HepG2 (cell line): Measurements from ENCODE around the gene ASB7. TPM values are rescaled to one million over a fixed set of nuclear protein-coding genes. Genes with fewer than 3 reads are reported as not detected.

Experiments
- ATAC-seq: fragments of 200-7000 bp; cut with Tn5 transposase; 3 replicates; pipeline ENCODE4 v1.9.1; 2020; ENCODE audit warnings: mild to moderate bottlenecking, moderate library complexity
- BruUV-seq: library from RNA; stranded (reverse); fragments of 400-500 nt; replicated peaks from 2 replicates; lab custom pipeline; 2021; lab: Mats Ljungman, UMichigan
- CTCF ChIA-PET: fragments of 300-600 bp; formaldehyde crosslinking; extraction: SDS; loops from one replicate; lab custom pipeline; 2021; ENCODE audit warnings: low total read pairs, inconsistent platforms, low intra/inter-chr PET ratio; lab: Yijun Ruan, JAX
- POLR2A ChIA-PET: fragments of 350-600 bp; sonication (Branson Sonifier 250); formaldehyde crosslinking; loops from one replicate; lab custom pipeline; 2020; ENCODE audit warnings: antibody characterized with exemption, inconsistent platforms; lab: Yijun Ruan, JAX
- DNase-seq: peaks from one replicate; pipeline ENCODE4 v3.0.0-alpha.2; 2015; ENCODE audit warnings: low spot score
- FAIRE-seq: peaks from 3 replicates; lab custom pipeline; 2011; peaks lifted over from hg19 to GRCh38; lab: Jason Lieb, UNC
- H2AFZ ChIP-seq: one replicate; pipeline ENCODE4 v1.6.1; 2011; ENCODE audit warnings: low read length, inconsistent platforms
- H3K27ac ChIP-seq: fragments of 300-600 bp; 3 replicates; pipeline ENCODE4 v1.8.0; 2011; ENCODE audit warnings: mixed run types, mild to moderate bottlenecking, mixed read lengths, low read length, inconsistent platforms; ENCODE audit not compliant: insufficient read depth; ENCODE audit errors: extremely low read length
- H3K27me3 ChIP-seq, 2 experiments: fragments of 200-600 bp in 1 of 2; 2 replicates in 1 of 2; 3 replicates in 1 of 2; pipeline versions ENCODE4 v1.6.0 to v1.8.0; 2011; ENCODE audit warnings: low read length in 2 of 2, mild to moderate bottlenecking in 2 of 2, moderate library complexity in 2 of 2, inconsistent platforms in 1 of 2; ENCODE audit not compliant: insufficient read depth in 2 of 2, control insufficient read depth in 1 of 2
- H3K36me3 ChIP-seq, 2 experiments: fragments of 200-600 bp in 1 of 2; replicated peaks in 1 of 2; 2 replicates in 1 of 2; 3 replicates in 1 of 2; pipeline versions ENCODE4 v1.5.1 to v1.8.0; 2011; ENCODE audit warnings: low read length in 2 of 2, inconsistent platforms in 1 of 2; ENCODE audit not compliant: insufficient read depth in 2 of 2, control insufficient read depth in 1 of 2
- H3K4me1 ChIP-seq: 2 replicates; pipeline ENCODE4 v1.5.1; 2012; ENCODE audit warnings: low read length, inconsistent platforms; ENCODE audit not compliant: insufficient read depth
- H3K4me2 ChIP-seq: 2 replicates; pipeline ENCODE4 v1.6.0; 2011; ENCODE audit warnings: low read depth, low read length, inconsistent platforms
- H3K4me3 ChIP-seq, 3 experiments: fragments of 200-600 bp in 1 of 3; sonication (generic), shearing (Covaris generic) in 1 of 3; replicated peaks in 1 of 3; 2 replicates each; pipeline ENCODE4 v1.5.1; 2011 to 2016; ENCODE audit warnings: low read length in 3 of 3, inconsistent platforms in 2 of 3, low read depth in 2 of 3, mild to moderate bottlenecking in 2 of 3, control low read depth in 1 of 3, mixed read lengths in 1 of 3; ENCODE audit not compliant: insufficient read depth in 1 of 3
- H3K79me2 ChIP-seq: one replicate; pipeline ENCODE4 v1.6.1; 2011; ENCODE audit warnings: low read length, inconsistent platforms; ENCODE audit not compliant: insufficient read depth
- H3K9ac ChIP-seq: 2 replicates; pipeline ENCODE4 v1.6.0; 2011; ENCODE audit warnings: mild to moderate bottlenecking, low read depth, low read length, inconsistent platforms; ENCODE audit not compliant: insufficient read depth
- H3K9me3 ChIP-seq: 2 replicates; pipeline ENCODE4 v1.5.1; 2012; ENCODE audit warnings: mild to moderate bottlenecking, low read length
- H4K20me1 ChIP-seq: 2 replicates; pipeline ENCODE4 v1.6.0; 2011; ENCODE audit warnings: inconsistent platforms, mild to moderate bottlenecking, low read length, moderate library complexity; ENCODE audit not compliant: insufficient read depth
- ATF1 ChIP-seq: IDR thresholded peaks from 2 replicates; pipeline ENCODE4 v1.6.1; 2016; ENCODE audit warnings: mild to moderate bottlenecking, control low read depth
- HES4 ChIP-seq: sonication (generic); formaldehyde crosslinking; IDR thresholded peaks from 2 replicates; pipeline ENCODE4 v1.9.0; 2021; ENCODE audit warnings: mild to moderate bottlenecking, missing genetic modification reagents, borderline replicate concordance
- MAZ ChIP-seq, 2 experiments: sonication (generic) in 1 of 2; formaldehyde crosslinking in 1 of 2; IDR thresholded peaks; 2 replicates each; pipeline versions ENCODE4 v1.5.0 to v1.6.1; 2012 to 2020; ENCODE audit warnings: low read depth in 2 of 2, mild to moderate bottlenecking in 2 of 2, borderline replicate concordance in 1 of 2, improper control_type of control experiment in 1 of 2, low read length in 1 of 2, missing genetic modification reagents in 1 of 2, moderate library complexity in 1 of 2
- REXO4 ChIP-seq: sonication (generic); formaldehyde crosslinking; IDR thresholded peaks from 2 replicates; pipeline ENCODE4 v1.8.0; 2022; ENCODE audit warnings: missing genetic modification reagents, mild to moderate bottlenecking, borderline replicate concordance
- ZBED4 ChIP-seq: sonication (generic); formaldehyde crosslinking; IDR thresholded peaks from 2 replicates; pipeline ENCODE4 v1.4.0; 2020; ENCODE audit warnings: missing genetic modification reagents, borderline replicate concordance
- ZNF10 ChIP-seq: sonication (generic); formaldehyde crosslinking; IDR thresholded peaks from 2 replicates; pipeline ENCODE4 v1.4.0; 2020; ENCODE audit warnings: mild to moderate bottlenecking, low read depth, missing genetic modification reagents, borderline replicate concordance
- ZNF576 ChIP-seq: sonication (generic); formaldehyde crosslinking; IDR thresholded peaks from 2 replicates; pipeline ENCODE4 v1.4.0; 2020; ENCODE audit warnings: mild to moderate bottlenecking, missing genetic modification reagents
- ZNF615 ChIP-seq: sonication (generic); formaldehyde crosslinking; IDR thresholded peaks from 2 replicates; pipeline ENCODE4 v1.5.0; 2020; ENCODE audit warnings: mild to moderate bottlenecking, missing genetic modification reagents, borderline replicate concordance
- ZNF879 ChIP-seq: sonication (generic); formaldehyde crosslinking; IDR thresholded peaks from 2 replicates; pipeline ENCODE4 v1.8.1; 2023; ENCODE audit warnings: missing genetic modification reagents
- ZNF891 ChIP-seq: sonication (generic); formaldehyde crosslinking; IDR thresholded peaks from 2 replicates; pipeline ENCODE4 v1.5.0; 2020; ENCODE audit warnings: mild to moderate bottlenecking, missing genetic modification reagents
- WGBS: methylation state at CpG from one replicate; pipeline ENCODE4 v1.1.6; 2017; ENCODE audit warnings: low lambda C conversion rate; 5-methylcytosine and 5-hydroxymethylcytosine counted together
- in situ Hi-C: cut with HindIII; loops from 2 replicates; pipeline ENCODE4 v1.10.0; 2017; ENCODE audit warnings: low pct_unique_long_range_greater_than_20kb; ENCODE audit not compliant: extremely low pct_ligation_motif_present
- intact Hi-C: fragments of 100-400 bp; cut with micrococcal nuclease; formaldehyde crosslinking; loops from one replicate; pipeline ENCODE4 v1.10.0; 2022; ENCODE audit not compliant: unreplicated experiment
- polyA plus RNA-seq, 8 experiments: library from polyadenylated mRNA; depleted of rRNA in 3 of 8; stranded (reverse) in 7 of 8; unstranded in 1 of 8; fragments of >200 nt; fragmentation: Illumina TruSeq in 4 of 8; extraction: Trizol in 4 of 8; gene quantifications; 2 replicates each; pipeline versions ENCODE4 v1.2.1 to v1.2.3, GENCODE V29; 2011 to 2016; ENCODE audit warnings: low read depth in 4 of 8, missing spikeins in 1 of 8, mixed read lengths in 1 of 8; ENCODE audit not compliant: insufficient read depth in 1 of 8
- total RNA-seq, 5 experiments: library from RNA; depleted of rRNA; stranded (reverse); fragments of >200 nt; fragmentation: Illumina TruSeq; extraction: Trizol; gene quantifications; 2 replicates each; pipeline ENCODE4 v1.2.3, GENCODE V29; 2016; ENCODE audit warnings: low read depth in 1 of 5

ASB7 gene
- total and polyA plus RNA-seq, 2 of the 13 experiments (the other 11 are each of a cell fraction or from before 2014, with no cell fraction given): 7.7 to 12.1 TPM

- H3K9me3 ChIP-seq: no peaks in the 10 kb centered on the region
- BruUV-seq: no TSS peak
- no peak overlapping the region for H2AFZ ChIP-seq
- ATAC-seq (no peak), DNase-seq (no peak), FAIRE-seq (no peak)
- ChIA-PET POLR2A (no interaction called here), CTCF (no interaction called here)
- H3K27me3 ChIP-seq: no peaks in the 10 kb centered on the region; a peak in 1 of 5 replicates
- no peak overlapping the region for H3K4me2 ChIP-seq
- H3K4me3 ChIP-seq: no peak overlapping the region
- TF ChIP-seq REXO4 (CRISPR knock-in tag): no peak
- no peak for TF ChIP-seq ATF1 (CRISPR knock-in tag)
- no peak for TF ChIP-seq ZNF10 (CRISPR knock-in tag)
- TF ChIP-seq ZNF615 (CRISPR knock-in tag): no peak
- no peak for TF ChIP-seq ZNF891 (CRISPR knock-in tag)
- no peak for TF ChIP-seq HES4
- TF ChIP-seq MAZ (IDR thresholded peaks at IDR 0.05; ENCODE audit: borderline replicate concordance, low read depth, low read length): no peak
- no peak for TF ChIP-seq MAZ (CRISPR knock-in tag; IDR thresholded peaks at IDR 0.05; ENCODE audit: low read depth)
- no peak for TF ChIP-seq ZNF576 (CRISPR knock-in tag)
- TF ChIP-seq ZBED4: no peak
- no peak for TF ChIP-seq ZNF879 (CRISPR knock-in tag)
- H3K9ac ChIP-seq: no peak overlapping the region
- intact Hi-C loops (no loop called here), in situ Hi-C loops (no loop called here)
- WGBS: 97% methylated on average over 1 of the region's 1 CpG
- no peak overlapping the region for H3K27ac ChIP-seq
- H3K79me2 ChIP-seq: peaks cover 10% of the 10 kb centered on the region
- no peaks in the 10 kb centered on the region for H3K4me1 ChIP-seq
- H4K20me1 ChIP-seq: no peaks in the 10 kb centered on the region
- H3K36me3 ChIP-seq: peaks cover 7 to 67% of the 10 kb centered on the region in 2 experiments; a peak in 4 of 5 replicates
These were observed 10.8 kb downstream of the ASB7 start for GRCh38 chr15:100613208-100613607.
